ENCODE measurements around the gene KRTAP5-9.
A peak's percentile ranks its signal among the peaks of the same experiment; 100 is the strongest.
"Not testable (repeated sequence)": the region's sequence is repeated elsewhere in the genome, so short reads cannot be mapped to it uniquely, and the experiment has no call there.

Gene KRTAP5-9

GRCh38 chr11:71534711-71535608 lies 13.3 kb upstream of the KRTAP5-9 start:
- not testable (repeated sequence) for DNase-seq (ENCODE audit: low read depth)

GRCh38 chr11:71535825-71536224 lies 12.4 kb upstream of the KRTAP5-9 start:
- DNase-seq (ENCODE audit: low read depth) = no peak

- no peak for DNase-seq (ENCODE audit: low read depth)
Observed at GRCh38 chr11:71537537-71537936, 10.7 kb upstream of the KRTAP5-9 start.

- DNase-seq (ENCODE audit: low read depth) = not testable (repeated sequence)
Observed at GRCh38 chr11:71537977-71538665, 10.1 kb upstream of the KRTAP5-9 start, which contains the start of gene KRTAP5-8. Gene KRTAP5-8, plus strand, starts transcription at chr11:71538025. Its CDS starts 31 bp downstream, at chr11:71538056.

GRCh38 chr11:71538666-71538990 lies 9.6 kb upstream of the KRTAP5-9 start:
- no peak for DNase-seq (ENCODE audit: low read depth)

GRCh38 chr11:71539017-71539416 lies 9.2 kb upstream of the KRTAP5-9 start:
- DNase-seq (ENCODE audit: low read depth) = no peak

GRCh38 chr11:71539971-71540370 lies 8.2 kb upstream of the KRTAP5-9 start:
- DNase-seq (ENCODE audit: low read depth) = not testable (repeated sequence)

GRCh38 chr11:71540521-71541304 lies 7.5 kb upstream of the KRTAP5-9 start:
- DNase-seq (ENCODE audit: low read depth) = not testable (repeated sequence)

- DNase-seq (ENCODE audit: low read depth) = no peak
Observed at GRCh38 chr11:71542382-71542781, 5.8 kb upstream of the KRTAP5-9 start.

- peak; percentile 13 for DNase-seq (ENCODE audit: low read depth)
Observed at GRCh38 chr11:71542879-71543777, 5.1 kb upstream of the KRTAP5-9 start.

- no peak for DNase-seq (ENCODE audit: low read depth)
Observed at GRCh38 chr11:71543866-71544265, 4.4 kb upstream of the KRTAP5-9 start.

GRCh38 chr11:71544525-71545214 lies 3.5 kb upstream of the KRTAP5-9 start:
- DNase-seq (ENCODE audit: low read depth) = no peak

- no peak for DNase-seq (ENCODE audit: low read depth)
Observed at GRCh38 chr11:71545405-71545966, 2.7 kb upstream of the KRTAP5-9 start.

- DNase-seq (ENCODE audit: low read depth) = no peak
Observed at GRCh38 chr11:71548716-71549151, 514 bp downstream of the KRTAP5-9 start.

- DNase-seq (ENCODE audit: low read depth) = no peak
Observed at GRCh38 chr11:71551711-71552110, 3.5 kb downstream of the KRTAP5-9 start.

- no peak for DNase-seq (ENCODE audit: low read depth)
Observed at GRCh38 chr11:71554996-71555395, 6.8 kb downstream of the KRTAP5-9 start.

- DNase-seq (ENCODE audit: low read depth) = no peak
Observed at GRCh38 chr11:71555508-71555907, 7.3 kb downstream of the KRTAP5-9 start.

- DNase-seq (ENCODE audit: low read depth) = no peak
Observed at GRCh38 chr11:71556018-71556417, 7.8 kb downstream of the KRTAP5-9 start.

- DNase-seq (ENCODE audit: low read depth) = no peak
Observed at GRCh38 chr11:71557257-71557656, 9.0 kb downstream of the KRTAP5-9 start.

- no peak for DNase-seq (ENCODE audit: low read depth)
Observed at GRCh38 chr11:71558996-71559395, 10.8 kb downstream of the KRTAP5-9 start.
